Measurements from ENCODE around the gene PLCB1.

Gene PLCB1

DNA sequence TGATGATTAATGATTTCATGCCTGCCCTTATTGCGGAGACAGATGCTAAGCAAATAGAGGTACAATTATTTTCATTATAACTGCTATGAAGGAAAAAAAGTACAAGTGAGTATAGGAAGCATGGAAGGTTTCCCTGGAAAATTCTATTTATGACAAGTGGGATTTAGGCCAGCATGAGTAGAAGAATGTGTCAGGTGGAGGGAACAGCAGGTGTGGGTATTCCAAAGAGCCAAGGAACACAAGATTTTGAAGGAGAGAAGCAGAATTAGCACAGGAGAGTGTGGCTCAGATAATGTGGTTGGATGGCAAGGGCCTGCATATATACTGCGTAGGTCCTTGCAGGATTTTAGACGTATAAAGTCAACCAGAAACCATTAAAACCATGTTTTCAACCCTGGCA lies 11.4 kb downstream of the PLCB1 start:
- DNase-seq = no peak
- TF ChIP-seq GATA1 (IDR thresholded peaks at IDR 0.05; ENCODE audit: low read depth, low read length) (no peak), POLR2A (IDR thresholded peaks at IDR 0.05; ENCODE audit: low read length) (no peak)

GRCh38 chr20:8144282-8145245 lies 12.5 kb downstream of the PLCB1 start:
- DNase-seq = no peak

DNA sequence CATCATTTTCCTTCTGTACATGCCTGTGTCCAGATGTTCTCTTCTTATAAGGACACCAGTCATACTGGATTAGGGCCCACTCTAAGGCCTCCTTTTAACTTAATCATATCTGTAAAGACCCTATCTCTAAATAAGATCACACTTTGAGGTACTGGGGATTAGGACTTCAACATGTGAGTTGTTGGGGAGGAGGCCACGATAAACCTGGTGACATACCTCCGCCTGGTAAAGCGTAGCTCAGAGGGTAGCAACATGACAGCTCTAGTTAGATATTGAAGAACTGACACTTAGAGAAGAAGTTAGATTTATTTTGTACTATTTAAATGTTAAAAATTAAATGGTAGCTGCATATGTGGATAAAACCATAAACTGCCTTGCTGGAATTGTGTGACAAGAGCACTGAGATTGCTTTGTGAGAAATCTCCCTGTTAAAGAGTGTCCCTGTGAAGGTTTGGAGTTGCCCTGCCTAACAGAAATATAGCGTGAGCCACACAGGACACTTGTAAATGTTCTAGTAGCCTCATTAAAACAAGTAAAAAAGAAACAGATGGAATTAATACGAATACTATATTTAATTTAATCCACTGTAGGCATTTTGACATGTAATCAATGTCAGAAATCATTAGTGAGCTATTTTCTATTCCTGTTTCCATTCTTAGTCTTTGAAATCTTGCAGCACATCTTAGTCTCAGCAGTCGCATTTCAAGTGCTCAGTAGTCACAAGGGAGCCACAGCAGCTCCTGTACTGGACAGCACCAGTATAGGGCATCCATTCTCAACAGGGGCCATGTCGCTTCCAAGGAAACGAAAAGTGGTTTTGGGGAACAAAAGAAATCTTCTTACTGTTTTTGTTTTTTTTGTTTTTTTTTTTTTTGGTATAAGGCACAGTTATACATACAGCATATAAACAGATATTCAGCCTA lies 13.4 kb downstream of the PLCB1 start:
- TF ChIP-seq POLR2A (IDR thresholded peaks at IDR 0.05; ENCODE audit: low read length) = no peak
- no peak for TF ChIP-seq GATA1 (IDR thresholded peaks at IDR 0.05; ENCODE audit: low read depth, low read length)
- DNase-seq = no peak

More at GRCh38 chr20:8144282-8145245, 12.5 kb downstream of the PLCB1 start:
- TF ChIP-seq POLR2A (IDR thresholded peaks at IDR 0.05; ENCODE audit: low read length) = no peak
- TF ChIP-seq GATA1 (IDR thresholded peaks at IDR 0.05; ENCODE audit: low read depth, low read length) = no peak

- no peak for DNase-seq
- TF ChIP-seq GATA1 (IDR thresholded peaks at IDR 0.05; ENCODE audit: low read depth, low read length) = no peak
- no peak for TF ChIP-seq POLR2A (IDR thresholded peaks at IDR 0.05; ENCODE audit: low read length)
Observed at GRCh38 chr20:8147476-8147875, 15.4 kb downstream of the PLCB1 start.

- no peak for TF ChIP-seq GATA1 (IDR thresholded peaks at IDR 0.05; ENCODE audit: low read depth, low read length)
- TF ChIP-seq POLR2A (IDR thresholded peaks at IDR 0.05; ENCODE audit: low read length) = no peak
- DNase-seq = no peak
Observed at GRCh38 chr20:8148501-8148900, 16.4 kb downstream of the PLCB1 start.

GRCh38 chr20:8150591-8150990 lies 18.5 kb downstream of the PLCB1 start:
- no peak for DNase-seq
- TF ChIP-seq POLR2A (IDR thresholded peaks at IDR 0.05; ENCODE audit: low read length) = no peak
- TF ChIP-seq GATA1 (IDR thresholded peaks at IDR 0.05; ENCODE audit: low read depth, low read length) = no peak

- no peak for DNase-seq
Observed at GRCh38 chr20:8151372-8151771, 19.3 kb downstream of the PLCB1 start.

DNA sequence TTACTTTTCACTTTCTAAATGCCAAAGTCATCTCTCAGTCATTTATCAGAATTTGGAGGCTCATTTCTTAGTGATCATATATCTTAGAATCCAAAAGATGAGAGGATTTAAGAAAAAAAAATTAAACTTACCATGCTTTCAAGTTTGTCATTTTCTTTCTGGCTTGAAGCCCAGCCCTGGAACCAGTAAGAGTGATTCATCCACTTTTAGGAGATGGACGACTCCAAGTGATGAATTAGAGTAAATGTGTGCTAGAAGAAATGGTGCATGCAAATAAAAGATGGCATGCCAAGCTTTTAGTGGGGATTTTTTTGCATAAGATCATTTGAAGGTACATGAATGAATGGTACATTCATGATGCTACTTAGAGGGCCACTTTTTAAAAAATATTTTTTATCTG lies 20.1 kb downstream of the PLCB1 start:
- TF ChIP-seq GATA1 (IDR thresholded peaks at IDR 0.05; ENCODE audit: low read depth, low read length) = no peak
- TF ChIP-seq POLR2A (IDR thresholded peaks at IDR 0.05; ENCODE audit: low read length) = no peak
- DNase-seq = no peak

More at GRCh38 chr20:8151372-8151771, 19.3 kb downstream of the PLCB1 start:
- no peak for TF ChIP-seq POLR2A (IDR thresholded peaks at IDR 0.05; ENCODE audit: low read length)
- no peak for TF ChIP-seq GATA1 (IDR thresholded peaks at IDR 0.05; ENCODE audit: low read depth, low read length)

GRCh38 chr20:8152847-8153246 lies 20.8 kb downstream of the PLCB1 start:
- no peak for DNase-seq
- TF ChIP-seq POLR2A (IDR thresholded peaks at IDR 0.05; ENCODE audit: low read length) (no peak), GATA1 (IDR thresholded peaks at IDR 0.05; ENCODE audit: low read depth, low read length) (no peak)

DNA sequence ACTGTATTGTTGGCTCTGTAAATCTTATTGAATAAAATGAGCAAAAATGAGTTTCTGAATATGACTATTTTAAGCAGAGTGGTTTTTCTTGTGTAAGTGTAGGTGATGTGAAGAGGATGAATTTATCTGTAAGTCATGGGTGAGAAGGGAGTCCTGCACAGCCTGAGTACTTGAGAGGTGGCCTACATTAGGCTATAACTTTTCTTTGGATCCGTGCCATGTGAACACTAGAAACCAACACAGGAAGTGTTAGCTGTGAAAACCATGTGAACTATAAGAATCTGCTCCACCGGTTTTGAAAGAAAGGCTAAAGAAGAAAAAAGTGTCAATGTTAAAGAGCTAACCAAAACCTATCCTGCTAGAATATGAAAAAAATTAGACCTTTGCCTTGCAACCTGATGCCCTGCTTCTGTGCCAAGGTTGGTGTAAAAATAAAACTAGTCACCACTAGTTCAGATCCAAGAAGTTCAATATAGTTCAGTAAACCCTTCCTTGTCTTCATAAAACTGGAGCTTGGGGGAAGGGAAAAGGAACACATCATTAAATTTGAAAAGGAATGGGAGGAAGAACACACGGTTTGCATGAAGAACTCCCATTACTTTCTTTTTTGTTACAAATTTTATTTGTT lies 21.3 kb downstream of the PLCB1 start:
- no peak for DNase-seq
- TF ChIP-seq GATA1 (IDR thresholded peaks at IDR 0.05; ENCODE audit: low read depth, low read length) (no peak), POLR2A (IDR thresholded peaks at IDR 0.05; ENCODE audit: low read length) (no peak)

DNA sequence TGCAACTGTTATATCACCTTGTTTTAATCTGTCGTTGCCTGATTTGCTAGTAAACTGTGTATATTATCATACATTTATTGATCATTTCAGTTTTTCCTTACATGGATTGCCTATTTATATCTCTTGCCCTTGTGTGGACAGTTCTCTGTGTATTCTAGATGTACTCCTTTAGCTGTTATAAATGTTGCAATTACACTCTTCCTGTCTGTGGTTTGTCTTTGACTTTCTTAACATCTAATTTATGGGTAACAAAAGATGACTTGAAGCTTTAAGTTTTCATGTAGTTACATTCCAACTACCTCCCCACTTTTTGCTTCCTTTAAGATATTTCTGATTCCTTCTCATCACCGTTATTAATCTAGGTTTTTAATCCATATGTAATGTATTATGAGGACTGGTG lies 22.6 kb downstream of the PLCB1 start:
- TF ChIP-seq GATA1 (IDR thresholded peaks at IDR 0.05; ENCODE audit: low read depth, low read length) (no peak), POLR2A (IDR thresholded peaks at IDR 0.05; ENCODE audit: low read length) (no peak)
- DNase-seq = no peak

DNA sequence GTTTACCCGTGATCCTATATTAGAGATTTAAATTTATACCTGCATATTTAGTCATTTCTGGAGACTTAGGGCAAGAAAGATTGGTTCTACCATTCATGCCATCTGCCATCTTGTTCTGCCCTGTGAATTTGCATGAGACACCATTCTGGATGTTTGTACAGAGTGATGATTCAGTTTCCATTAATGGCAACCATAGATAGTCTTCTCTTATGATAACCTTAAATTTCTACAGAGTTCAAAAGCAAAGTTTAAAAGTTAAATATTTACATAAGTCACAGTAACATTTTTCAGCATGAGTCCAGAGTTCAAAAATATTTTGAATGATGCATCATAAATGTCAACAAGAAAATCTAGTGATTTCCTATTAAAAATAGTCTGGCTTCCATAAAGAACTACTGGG lies 23.2 kb downstream of the PLCB1 start:
- TF ChIP-seq GATA1 (IDR thresholded peaks at IDR 0.05; ENCODE audit: low read depth, low read length) = no peak
- no peak for TF ChIP-seq POLR2A (IDR thresholded peaks at IDR 0.05; ENCODE audit: low read length)
- DNase-seq = no peak

DNA sequence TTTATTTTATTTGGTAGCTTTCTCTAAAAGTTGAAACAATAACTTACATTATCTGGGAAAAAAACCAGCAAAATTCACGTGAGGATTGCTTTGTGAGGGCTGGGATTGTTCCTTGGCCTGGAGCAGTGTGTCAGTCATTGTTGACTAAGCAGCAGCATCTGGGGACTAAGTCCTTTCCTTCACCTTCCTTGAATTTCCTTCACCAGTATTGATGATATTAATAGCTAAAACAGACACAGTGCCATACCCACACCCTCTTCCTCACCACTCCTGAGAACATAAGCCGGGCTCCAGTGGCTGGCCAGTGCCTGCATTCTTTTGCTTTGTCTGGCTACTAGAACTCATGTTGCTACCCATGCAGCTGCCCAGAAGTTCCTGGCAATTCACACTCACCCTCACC lies 23.7 kb downstream of the PLCB1 start:
- TF ChIP-seq GATA1 (IDR thresholded peaks at IDR 0.05; ENCODE audit: low read depth, low read length) (no peak), POLR2A (IDR thresholded peaks at IDR 0.05; ENCODE audit: low read length) (no peak)
- no peak for DNase-seq
